DMS153 treated with DMSO at 0.1 percent for 48 hours (cell line): ENCODE measurements around the gene KCNA3.
"Not testable (repeated sequence)": the region's sequence is repeated elsewhere in the genome, so short reads cannot be mapped to it uniquely, and the experiment has no call there.

ENCODE experiments used
- DNase-seq: peaks from one replicate; lab custom pipeline; 2025; ENCODE audit not compliant: unreplicated experiment; lab: John Stamatoyannopoulos, UW

KCNA3 gene

DNA sequence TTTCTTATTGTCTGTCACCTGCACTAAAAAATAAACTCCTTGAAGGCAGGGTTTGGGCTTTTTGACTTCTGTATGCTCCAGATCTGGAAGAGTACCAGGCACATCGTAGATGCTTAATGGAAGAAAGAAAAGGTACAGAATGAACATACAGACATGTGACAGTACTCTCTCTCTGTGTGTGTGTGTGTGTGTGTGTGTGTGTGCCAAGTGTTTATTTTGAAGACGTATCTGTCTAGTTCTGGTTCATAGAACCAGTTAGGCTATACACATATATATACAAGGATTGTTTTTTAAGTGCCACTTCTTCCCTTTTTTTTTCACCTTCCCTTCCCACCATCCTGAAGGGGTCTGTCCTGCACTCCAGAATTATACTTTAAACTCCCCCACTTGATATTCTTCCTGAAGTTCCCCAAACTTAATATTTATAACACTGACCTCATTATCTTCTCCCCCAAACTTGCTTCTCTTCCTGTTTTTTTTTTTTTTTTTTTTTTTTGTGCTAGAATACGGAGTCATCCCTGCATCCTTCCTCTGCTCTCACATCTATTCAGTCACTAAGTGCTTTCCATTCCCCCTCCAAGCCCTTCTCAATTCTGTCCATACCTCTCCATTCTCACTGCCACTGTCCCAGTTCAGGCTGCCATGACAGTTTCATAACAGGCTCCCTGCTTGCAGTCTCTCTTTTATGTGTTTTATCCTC lies 5.4 kb upstream of the KCNA3 start:
- no peak for DNase-seq

DNA sequence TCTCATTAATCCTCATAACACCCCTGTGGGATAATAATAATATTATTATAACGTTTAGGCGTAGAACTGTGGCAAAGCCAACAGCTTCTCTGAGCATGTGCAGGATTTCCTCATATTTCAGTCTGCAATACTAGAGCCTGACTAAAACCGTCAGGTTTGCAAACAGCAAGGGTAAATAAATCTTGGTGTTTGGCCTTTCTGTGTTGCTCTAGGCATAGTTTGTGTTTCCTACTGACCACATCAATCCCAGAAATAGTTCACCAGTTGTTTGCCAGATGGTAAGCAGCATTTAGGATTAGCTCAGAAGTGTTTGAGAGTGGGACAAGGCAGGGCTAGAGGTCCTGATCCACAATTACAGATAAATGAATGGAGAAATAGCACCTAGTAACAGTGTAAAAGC lies 2.8 kb upstream of the KCNA3 start:
- DNase-seq, result no peak

DNA sequence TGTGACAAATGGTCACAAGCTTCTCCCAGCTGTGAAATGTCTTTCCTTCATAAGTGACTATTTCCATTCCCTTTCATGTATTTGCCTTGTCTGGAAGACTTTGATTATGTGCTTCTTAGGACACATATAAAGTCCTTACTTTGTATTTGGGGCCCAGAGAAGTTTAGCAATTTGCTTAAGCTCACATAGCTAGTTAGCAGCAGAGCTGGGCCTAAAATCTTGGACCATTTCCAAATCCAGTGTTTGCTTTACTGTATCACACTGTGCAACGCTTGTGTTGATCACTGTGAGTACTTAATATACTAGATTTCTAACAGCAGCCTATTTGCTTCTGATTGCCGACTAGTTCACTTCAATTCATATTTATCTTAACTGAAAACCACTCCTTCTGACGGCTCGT lies 2.2 kb upstream of the KCNA3 start:
- peak; percentile 69 for DNase-seq

DNA sequence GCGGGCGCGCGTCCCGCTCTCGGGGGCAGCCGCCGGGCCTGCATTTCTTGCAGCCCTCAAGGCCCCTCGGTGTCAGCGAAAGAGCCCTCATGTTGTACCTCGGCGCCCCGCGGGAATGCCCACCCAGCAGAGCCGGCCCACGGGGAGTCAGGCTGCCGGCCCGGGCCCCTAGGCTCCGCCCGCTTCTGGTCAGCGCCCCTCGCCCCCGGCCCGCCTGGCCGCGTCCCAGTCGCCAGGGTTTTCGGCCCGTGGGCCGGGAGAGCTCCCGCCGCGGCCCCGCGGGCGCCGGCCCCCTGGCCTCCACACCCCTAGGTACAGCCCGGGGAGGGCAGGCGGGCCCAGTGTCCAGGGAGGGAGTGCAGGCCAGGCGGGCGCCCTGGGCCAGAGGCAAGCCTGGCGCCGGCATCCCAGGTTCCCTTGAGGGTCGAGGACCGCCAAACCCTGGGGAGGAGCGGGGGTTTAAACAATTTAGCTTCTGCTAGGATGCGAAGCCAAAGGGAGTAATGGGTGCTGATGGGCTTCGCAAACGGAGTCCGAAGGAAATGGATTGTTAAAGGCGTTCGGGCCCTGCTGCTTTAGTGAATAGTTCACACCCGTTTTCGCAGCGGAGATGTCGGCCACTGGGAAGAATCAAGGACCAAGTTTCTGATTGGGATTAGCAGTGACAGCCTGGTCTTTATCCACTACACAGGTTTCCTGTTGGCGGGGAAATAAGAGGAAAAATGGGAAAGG lies 486 bp upstream of the KCNA3 start:
- no peak for DNase-seq

DNA sequence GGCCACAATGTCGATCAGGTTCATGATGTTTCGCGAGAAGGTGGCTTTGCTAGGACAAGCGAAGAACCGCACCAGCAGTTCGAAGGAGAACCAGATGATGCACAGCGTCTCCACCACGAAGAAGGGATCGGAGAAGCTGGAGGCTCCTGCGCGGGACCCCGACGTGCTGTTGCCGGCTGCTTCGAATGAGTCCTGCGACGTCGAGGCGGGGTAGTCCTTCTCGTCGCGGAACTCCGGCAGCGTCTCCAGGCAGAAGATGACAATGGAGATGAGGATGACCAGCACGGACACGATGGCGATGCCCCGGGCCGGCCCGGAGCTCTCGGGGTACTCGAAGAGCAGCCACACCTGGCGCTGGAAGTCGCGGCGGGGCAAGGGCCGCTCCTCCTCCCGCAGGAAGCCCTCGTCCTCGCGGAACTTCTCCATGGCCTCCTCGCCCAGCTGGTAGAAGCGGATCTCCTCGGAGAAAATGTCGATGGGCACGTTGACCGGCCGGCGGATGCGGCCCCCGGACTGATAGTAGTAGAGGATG lies 869 bp downstream of the KCNA3 start:
- DNase-seq, result no peak

DNA sequence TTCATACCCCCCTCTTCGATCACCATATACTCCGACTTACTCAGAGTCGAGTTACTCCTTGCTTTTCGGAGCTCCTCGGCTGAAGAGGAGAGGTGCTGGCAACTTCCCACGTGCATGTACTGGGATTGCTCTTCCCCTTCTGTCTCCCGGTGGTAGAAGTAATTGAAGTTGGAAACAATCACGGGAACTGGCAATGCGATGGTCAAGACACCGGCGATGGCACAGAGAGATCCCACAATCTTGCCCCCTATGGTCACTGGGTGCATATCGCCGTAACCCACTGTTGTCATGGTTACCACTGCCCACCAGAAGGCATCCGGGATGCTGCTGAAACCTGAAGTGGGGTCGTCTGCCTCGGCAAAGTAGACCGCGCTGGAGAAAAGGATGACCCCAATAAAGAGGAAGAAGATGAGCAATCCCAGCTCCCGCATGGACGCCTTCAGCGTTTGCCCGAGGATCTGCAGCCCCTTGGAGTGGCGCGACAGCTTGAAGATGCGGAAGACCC lies 1.5 kb downstream of the KCNA3 start:
- DNase-seq, result no peak

DNA sequence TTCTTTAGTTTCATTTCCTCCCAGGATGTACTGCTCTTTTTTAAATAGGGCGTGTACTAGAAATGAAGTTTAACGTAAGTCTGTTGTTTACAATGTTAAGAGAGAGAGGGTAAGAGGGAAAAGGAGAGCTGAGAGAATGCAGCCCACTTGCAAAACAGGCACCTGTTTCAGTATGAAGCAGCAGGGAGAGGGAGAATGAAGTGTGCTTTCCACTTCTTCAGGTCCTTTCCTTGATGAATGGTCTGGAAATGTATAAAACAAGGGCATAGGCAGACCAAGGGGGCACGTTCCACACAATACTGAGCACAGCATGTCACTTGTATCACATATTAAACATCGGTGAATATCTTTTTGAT lies 2.0 kb downstream of the KCNA3 start:
- DNase-seq, result no peak

DNA sequence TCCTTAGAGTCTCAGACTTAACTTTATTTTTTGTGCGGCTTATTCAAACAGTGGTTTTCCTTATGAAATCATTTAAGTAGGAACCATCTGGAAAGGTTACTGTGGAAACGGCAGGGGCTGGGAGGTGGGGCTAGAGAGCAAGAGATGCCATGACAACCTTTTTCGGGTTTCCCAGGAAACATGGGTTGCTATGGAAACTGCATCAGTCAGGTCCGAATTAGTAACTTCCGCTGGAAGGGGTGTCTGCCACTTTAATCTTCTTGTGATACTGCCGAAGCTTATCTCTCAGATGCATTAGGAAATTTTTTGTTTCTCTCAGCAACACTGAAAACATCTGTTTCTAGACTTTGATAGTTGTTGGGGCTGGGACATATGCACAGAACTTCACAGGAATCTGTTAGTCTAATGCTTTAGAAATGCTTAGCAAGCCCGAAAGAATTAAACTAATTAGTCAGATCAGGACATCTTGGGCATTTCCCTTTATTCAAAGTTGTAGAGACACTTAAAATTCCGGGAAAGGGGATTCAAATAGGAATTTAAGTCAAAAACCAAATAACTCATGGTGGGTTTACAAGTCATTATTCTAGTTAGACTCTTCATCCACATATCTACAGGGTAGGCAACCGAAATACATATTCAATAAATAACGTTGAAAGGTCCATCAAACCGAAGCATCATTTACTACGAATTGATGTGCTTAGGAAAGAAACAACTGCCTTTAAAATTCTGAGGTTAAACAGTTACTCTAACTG lies 2.6 kb downstream of the KCNA3 start:
- DNase-seq, result no peak

DNA sequence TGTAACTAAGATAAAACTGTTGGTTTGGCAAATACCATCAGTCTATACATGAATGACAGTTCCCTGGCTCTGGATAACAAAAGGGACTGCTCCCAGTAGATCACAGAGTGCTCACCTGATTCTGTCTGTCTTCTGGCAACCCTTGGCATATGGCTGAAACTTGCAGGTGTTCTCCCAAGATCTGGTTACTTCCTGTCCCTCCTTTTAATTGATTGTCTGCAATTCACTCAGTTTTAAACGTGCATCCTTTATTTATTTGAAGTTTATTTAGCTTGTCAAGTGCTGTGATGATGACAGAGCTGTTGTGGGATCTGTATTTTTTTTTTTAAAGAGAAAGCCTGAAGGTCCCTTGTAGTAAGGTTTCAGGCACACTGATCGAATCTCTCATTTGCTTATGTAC lies 3.4 kb downstream of the KCNA3 start:
- DNase-seq, result no peak

DNA sequence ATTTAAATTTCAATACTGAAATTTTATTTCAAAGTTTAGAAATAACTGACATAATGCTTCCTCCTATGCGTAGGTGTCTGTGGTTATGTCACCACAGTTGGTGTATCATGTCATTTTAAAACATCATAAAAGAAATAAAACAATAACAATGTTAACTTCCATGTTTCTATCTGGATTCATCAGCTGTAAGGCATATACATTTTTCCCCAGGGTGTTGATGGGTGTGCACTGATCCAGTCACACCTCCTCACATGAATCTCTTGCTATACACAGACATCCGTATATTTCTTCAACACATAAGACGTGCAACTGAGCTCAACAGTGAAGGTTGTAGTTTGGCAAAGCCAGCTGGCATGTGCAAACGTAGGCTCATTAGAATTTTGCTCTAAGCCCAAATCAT lies 6.2 kb downstream of the KCNA3 start:
- DNase-seq, result no peak

DNA sequence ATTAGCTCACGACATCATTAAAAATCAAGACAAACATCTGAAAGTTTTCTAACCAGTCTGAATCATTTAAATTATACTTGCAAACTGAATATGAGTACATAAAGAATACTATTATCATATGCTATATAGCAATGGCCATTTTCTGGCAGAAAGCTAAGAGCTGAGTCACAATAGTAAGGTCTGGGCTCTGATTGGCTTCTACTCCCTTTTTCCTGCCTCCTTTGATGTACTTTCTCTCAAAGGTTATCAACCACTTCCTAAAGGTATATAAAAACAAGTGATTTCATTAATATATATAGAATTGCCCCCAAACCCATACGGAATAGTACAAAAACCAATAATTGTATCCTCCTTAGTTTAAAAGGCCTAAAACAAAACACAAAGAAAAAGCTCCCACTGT lies 7.0 kb downstream of the KCNA3 start:
- no peak for DNase-seq

DNA sequence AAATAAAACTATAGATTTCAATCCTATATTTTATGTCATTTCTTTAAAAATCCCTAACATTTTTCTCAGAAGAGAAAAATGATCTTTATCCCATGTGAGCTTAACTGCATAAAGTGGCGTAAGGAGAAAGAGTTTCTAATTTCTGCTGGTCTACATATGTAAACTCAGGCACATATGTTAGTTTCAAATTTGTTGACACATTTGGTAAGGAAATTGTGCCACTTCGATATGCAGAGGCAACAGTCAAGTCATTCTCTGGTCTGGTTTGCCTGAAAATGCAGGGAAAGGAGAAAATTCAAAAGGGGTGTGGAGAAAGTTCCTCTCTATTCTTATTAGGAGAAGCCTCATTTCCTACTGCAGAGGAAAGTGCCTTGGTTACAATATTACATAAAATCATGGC lies 11.5 kb downstream of the KCNA3 start:
- no peak for DNase-seq

DNA sequence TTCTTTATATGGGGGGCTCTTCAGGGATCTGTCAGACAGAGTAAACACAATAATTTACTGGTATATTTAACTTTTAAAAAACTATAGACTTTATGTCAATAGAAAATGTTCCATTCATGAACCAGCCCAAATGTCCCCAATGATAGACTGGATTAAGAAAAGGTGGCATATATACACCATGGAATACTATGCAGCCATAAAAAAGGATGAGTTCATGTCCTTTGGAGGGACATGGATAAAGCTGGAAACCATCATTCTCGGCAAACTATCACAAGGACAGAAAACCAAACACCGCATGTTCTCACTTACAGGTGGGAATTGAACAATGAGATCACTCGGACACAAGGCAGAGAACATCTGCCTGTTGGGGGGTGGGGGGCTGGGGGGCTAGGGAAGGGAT lies 15.2 kb downstream of the KCNA3 start:
- not testable (repeated sequence) for DNase-seq

DNA sequence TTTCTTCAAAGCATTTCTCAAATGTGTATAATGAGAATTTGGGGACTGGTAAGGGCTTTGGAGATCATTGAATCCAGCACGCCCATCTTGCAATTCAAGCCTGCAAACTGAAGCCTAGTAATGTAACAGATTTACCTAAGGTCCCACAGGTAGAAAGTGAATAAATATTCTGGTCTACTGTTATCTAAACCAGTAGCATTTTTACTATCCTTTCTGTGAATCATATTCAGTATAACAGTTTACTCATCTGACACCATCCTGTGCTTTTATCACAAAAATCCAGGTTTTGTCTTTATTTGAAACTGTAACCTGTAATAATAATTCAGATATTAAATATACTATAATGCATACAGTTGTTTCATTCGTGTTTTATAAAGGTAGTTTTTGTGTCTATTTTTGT lies 17.4 kb downstream of the KCNA3 start:
- no peak for DNase-seq

DNA sequence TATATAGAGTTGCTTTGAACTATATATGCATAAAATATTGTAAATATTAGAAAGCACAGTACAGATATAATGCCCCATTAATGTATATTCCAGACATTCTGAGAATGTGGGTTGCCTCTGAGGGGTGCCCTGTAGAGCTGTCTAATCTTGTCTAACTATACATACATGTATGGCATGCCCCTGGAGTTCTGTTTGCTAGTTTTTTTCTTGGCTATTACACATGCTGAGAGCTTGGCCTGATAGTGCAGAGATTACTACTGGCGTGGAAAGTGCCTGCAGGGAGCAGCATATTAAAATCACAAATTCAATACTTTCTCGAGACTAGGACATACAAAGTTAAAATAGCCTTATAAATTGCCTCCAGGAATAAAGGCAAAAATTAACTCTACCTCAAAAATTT lies 24.1 kb downstream of the KCNA3 start:
- no peak for DNase-seq

DNA sequence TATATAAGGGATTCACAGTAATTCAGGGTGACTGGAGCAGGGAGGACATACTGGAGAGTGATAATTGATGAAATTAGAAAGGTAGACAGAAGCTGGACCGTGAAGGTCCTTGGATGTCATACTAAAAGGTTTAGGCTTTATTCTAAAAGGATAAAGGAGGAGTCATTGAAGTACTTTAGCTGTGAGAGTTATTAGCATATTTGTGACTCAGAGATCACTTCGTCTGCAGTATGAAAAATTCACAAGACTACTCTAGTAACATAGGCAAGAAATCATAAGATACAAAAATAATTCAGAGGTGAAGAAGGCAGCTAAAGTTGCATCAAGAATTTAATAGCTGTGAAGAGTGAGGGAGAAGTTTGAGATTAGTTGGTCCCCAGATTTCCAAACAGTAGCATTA lies 26.3 kb downstream of the KCNA3 start:
- DNase-seq, result no peak

DNA sequence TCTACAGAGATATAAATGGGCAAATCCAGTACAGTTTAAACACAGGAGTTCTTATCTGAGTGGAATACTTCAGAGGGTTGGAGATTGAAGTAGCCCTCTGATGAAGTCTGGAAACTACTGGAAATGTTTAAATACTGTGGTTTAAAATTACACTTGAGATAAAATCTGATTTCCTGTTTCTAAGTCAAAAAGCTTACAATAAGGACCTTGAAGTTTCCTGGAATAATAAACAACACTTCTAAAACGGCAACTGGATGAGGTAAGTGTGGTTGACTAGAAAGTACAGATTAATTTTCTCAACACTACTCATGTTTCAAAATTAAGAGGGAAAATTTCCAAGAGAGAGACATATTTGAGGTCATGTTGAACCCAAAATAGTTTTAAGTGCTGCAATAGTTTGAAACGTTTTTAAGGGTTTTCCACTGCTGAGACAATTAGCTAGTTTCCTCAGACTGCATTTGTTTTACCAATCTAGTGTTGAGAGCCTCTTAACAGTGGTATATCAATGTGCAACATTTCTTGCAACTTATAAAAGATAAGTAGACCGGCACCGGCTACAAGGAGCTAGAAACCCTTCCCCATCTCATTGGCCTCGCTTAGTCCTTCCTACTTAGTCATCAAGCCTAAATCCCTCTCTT lies 27.4 kb downstream of the KCNA3 start:
- no peak for DNase-seq

DNA sequence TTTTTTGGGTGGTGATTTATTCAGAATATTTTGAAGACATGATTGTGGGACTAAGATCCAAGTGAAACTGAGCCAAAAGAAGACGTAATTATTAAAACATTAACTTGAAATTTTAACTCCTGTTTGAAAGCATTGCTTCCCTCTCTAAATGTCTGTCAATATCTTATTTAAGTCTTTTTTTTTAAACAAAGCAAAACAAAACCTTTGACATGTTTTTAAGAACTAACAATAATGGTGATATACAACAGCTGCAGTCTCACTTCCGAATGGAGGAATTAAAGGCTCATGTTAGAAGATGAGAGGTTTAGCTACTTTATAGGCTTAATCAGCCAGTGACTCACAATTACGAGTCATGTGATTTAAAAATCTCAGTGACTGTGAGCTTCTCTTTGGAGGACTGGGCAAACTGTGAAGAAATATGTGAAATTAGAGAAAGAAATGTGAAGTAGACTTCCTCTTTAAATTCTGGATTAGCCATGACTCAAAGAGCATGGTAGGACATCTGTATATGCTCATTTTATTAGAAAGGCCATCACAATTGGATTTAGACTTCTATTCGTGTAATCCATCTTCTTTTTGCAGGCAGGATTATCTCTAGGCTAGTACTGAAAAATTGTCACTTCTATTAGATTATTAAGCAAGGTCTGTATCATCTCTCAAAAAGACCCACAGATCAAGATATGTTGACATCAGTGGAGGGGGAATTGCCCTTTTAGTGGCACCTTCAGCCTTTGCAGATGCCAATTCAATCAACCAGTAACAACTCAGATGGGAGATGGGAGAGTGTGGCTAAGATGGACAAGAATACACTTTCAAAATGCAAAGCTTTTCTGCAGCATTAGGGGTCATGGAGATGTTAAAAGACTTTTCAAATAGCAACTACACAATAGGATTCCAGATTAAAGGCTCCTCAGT lies 28.7 kb downstream of the KCNA3 start:
- no peak for DNase-seq

DNA sequence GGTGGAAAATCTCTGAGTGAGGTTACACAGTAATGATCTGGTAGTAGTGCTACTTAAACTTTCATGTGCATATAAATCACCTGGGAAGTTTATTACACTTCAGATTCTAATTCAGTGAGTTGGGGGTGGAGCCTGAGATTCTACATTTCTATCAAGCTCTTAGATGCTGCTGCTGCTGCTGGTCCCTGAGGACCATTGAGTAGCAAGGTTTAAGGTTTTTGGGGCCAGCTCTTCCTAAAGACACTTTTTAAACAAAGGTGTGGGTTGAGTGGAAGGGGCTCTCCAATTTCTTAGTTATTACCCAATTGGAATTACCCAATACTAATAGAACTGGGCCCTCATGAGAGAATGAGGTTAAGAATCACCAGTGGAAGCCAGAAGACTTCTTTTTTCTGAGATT lies 29.5 kb downstream of the KCNA3 start:
- DNase-seq, result no peak

DNA sequence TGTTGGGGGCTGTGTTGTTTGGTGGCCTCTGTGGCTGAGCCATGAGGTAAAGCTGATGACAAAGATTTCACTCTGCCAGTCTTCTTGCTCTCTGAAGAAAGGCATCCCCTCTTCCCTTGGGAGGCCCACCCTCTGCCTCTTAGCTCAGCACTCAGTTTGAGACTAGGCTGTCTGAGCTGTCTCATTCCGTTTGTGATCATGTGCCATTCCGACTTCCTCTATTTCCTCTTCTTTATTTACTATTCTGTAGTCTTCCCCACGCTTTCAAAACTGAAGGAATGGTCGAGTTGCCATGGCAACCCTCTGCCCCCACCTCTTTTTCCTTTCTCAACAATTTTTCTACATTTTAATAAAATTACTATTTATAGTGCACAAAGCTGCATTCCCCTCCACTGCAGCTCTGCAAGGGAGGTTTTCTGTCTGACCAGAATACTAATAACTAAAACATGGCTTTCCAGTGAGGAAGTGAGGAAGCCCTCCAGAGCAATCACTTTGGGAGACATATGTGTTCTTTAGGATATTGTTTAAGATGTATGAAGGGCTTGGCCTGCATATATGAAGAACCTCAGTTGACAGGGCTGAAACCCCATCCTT lies 30.8 kb downstream of the KCNA3 start:
- no peak for DNase-seq
